GM13977 (cell line): Measurements from ENCODE around the gene UBN1.

ENCODE experiments used
- DNase-seq: peaks from one replicate; pipeline ENCODE4 v3.0.0; 2012; ENCODE audit warnings: low spot score
- CTCF ChIP-seq: IDR thresholded peaks from 2 replicates; pipeline ENCODE4 v1.5.1; 2012; ENCODE audit warnings: mild to moderate bottlenecking, control low read depth; ENCODE audit not compliant: insufficient read depth; ENCODE audit errors: extremely low read depth, missing control alignments
- in situ Hi-C: fragments of 300-500 bp; cut with MboI; formaldehyde crosslinking; loops from one replicate; pipeline ENCODE4 v1.12.0; 2022; ENCODE audit warnings: low sequenced_read_pairs, low pct_unique_long_range_greater_than_20kb, mixed read lengths, inconsistent platforms; ENCODE audit not compliant: unreplicated experiment

UBN1 gene

DNA sequence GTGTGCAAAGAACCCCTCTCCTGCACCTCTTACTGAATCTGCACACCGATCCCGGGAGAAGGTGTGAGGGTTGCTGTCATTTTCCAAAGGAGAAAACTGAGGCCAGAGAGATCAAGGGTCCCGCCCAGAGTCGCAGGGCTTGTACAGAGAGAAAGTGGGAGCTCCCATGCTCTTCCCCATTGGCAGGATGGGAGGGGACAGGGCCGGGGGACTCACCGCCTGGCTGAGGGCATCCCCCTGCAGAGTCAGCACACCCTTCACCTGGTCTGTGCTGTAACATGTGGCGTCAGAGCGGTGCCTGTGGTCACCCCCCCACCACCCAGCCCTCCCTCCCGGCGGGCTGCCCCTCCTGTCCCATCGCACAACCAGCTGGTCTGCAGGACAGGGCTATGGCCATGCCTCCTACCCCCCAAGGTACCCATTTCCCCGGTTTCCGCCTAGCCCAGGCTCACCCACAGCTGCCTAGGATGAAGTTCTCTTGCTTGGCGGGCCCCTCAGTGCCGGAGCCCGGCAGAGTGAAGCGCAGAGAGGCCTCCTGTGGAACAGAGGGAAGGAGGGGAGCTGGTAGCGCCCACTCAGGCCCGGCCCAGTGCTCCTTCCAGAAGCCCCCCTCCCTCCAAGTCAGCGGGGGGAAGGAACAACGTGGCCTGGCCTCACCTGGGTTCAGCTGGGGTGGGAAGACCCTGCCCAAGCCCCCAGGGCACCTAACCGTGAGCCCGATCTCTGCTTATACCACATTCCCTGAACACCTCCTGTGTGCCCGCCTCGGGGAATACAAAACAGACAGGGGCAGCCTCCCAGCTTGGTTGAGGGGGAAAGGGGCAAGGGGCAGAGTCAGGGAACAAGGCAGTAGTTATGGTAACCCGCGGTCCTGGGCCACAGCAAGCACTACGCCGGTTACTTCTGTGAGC lies 46.0 kb upstream of the UBN1 start:
- in situ Hi-C loops: no loop called here
- no peak for DNase-seq
- no peak for TF ChIP-seq CTCF

- no peak for TF ChIP-seq CTCF
- DNase-seq: peak; percentile 88
- in situ Hi-C loops: no loop called here
These were observed 45.2 kb upstream of the UBN1 start, which contains the start of gene ROGDI for GRCh38 chr16:4801962-4802658. Gene ROGDI, minus strand, starts transcription at chr16:4802633. Its CDS starts 62 bp downstream, at chr16:4802571.

GRCh38 chr16:4802659-4803287 lies 44.5 kb upstream of the UBN1 start:
- peak; percentile 96 for DNase-seq
- in situ Hi-C loops: no loop called here
- TF ChIP-seq CTCF: no peak

DNA sequence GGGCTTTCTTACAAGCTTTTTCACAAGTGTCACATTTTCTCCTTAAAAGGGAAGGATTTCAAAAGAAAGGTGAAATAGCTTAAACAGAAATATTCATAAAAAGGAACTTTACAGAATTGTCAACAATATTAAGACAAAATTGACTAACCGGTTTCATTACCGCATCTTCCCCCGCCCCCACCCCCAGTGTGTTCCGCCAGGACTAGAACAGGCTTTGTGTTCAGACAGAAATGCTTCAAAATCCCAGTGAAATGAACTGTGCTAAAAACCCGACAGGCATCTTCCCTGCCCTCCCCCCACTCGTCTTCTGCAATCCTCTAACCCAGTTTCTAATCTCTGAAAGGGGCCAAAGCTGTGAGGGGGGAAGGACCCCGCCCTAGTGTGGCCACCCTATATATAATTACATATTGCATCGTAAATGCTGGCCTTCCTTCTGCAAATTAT lies 43.9 kb upstream of the UBN1 start:
- in situ Hi-C loops: no loop called here
- no peak for DNase-seq
- no peak for TF ChIP-seq CTCF

DNA sequence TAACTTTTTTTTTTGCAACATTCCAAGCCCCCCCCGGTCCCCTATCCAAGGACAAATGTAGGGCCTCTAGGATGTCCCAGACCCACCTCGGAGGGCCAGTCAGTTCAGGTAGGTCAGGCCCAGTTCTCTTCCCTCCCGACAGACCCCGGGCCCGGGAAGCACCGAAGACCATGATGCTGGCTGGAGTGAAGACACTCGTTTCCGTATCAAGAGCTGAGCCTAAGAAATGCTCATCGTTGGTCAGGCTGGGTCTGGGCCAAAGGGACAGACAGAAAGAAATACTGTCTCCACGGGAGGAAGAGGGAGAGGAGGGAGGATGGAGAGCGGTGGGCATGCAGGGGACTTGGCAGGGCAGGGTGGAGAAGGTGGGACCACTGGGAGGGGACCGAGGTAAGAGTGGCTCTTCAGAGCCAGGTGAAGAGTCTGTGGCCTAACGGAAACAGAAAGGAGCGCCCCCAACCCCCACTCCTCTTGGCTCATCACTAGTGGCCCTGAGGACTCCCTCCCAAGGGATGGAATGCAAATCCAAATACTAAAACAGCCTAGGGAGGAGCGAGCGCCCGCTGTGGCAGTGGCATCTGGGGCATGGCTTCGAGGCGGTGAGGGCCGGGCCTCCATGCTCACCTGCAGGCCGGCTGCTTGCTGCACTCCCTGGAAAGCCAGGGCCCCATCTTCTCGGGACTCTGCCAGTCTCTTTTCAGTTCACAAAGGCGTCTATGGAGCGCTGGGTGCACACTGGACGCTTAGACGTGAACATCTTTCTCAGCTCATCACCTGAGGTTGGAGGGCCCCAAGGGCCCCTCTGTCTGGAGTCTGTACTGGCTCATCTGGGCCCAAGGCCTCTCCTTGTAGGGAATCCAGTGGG lies 43.2 kb upstream of the UBN1 start:
- DNase-seq: no peak
- in situ Hi-C loops: no loop called here

More for the DNA sequence above, 43.2 kb upstream of the UBN1 start:
- no peak for TF ChIP-seq CTCF
